Measurements from ENCODE around the gene ZNF263.

GRCh38 chr16:3328643-3329042 lies 45.4 kb downstream of the ZNF263 start:
- TF ChIP-seq, protein P1, sequence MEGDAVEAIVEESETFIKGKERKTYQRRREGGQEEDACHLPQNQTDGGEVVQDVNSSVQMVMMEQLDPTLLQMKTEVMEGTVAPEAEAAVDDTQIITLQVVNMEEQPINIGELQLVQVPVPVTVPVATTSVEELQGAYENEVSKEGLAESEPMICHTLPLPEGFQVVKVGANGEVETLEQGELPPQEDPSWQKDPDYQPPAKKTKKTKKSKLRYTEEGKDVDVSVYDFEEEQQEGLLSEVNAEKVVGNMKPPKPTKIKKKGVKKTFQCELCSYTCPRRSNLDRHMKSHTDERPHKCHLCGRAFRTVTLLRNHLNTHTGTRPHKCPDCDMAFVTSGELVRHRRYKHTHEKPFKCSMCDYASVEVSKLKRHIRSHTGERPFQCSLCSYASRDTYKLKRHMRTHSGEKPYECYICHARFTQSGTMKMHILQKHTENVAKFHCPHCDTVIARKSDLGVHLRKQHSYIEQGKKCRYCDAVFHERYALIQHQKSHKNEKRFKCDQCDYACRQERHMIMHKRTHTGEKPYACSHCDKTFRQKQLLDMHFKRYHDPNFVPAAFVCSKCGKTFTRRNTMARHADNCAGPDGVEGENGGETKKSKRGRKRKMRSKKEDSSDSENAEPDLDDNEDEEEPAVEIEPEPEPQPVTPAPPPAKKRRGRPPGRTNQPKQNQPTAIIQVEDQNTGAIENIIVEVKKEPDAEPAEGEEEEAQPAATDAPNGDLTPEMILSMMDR (IDR thresholded peaks at IDR 0.05) = no peak
- no peak for TF ChIP-seq POLR2AphosphoS5 (IDR thresholded peaks at IDR 0.05)

Measured in suprapubic skin (tissue), 3 donors.